Astrocyte of the spinal cord (primary cell): ENCODE data around the gene IL19.
"Not testable (repeated sequence)": the region's sequence is repeated elsewhere in the genome, so short reads cannot be mapped to it uniquely, and the experiment has no call there.

Source experiments
- DNase-seq: peaks from one replicate; pipeline ENCODE4 v3.0.0; 2011; ENCODE audit warnings: low read depth, low spot score
- H3K4me3 ChIP-seq: 2 replicates; pipeline ENCODE4 v1.5.1; 2011; ENCODE audit warnings: low read depth, mild to moderate bottlenecking, low read length, moderate library complexity
- in situ Hi-C: cut with HindIII; loops from 2 replicates; pipeline ENCODE4 v1.10.0; 2017; ENCODE audit warnings: low sequenced_read_pairs
- TF ChIP-seq, protein P1 (sequence below): IDR thresholded peaks from 2 replicates; pipeline ENCODE4 v1.5.1; 2012; ENCODE audit warnings: low read depth, mild to moderate bottlenecking, low read length, inconsistent platforms

The IL19 gene

GRCh38 chr1:206772243-206772937, 1.8 kb downstream of the IL19 start, which contains the start of gene IL10:
Gene IL10 (minus strand): TSS chr1:206772494. CDS start chr1:206772435, 59 bp downstream.
- in situ Hi-C loops = no loop called here
- no peak for DNase-seq
- TF ChIP-seq, protein P1, sequence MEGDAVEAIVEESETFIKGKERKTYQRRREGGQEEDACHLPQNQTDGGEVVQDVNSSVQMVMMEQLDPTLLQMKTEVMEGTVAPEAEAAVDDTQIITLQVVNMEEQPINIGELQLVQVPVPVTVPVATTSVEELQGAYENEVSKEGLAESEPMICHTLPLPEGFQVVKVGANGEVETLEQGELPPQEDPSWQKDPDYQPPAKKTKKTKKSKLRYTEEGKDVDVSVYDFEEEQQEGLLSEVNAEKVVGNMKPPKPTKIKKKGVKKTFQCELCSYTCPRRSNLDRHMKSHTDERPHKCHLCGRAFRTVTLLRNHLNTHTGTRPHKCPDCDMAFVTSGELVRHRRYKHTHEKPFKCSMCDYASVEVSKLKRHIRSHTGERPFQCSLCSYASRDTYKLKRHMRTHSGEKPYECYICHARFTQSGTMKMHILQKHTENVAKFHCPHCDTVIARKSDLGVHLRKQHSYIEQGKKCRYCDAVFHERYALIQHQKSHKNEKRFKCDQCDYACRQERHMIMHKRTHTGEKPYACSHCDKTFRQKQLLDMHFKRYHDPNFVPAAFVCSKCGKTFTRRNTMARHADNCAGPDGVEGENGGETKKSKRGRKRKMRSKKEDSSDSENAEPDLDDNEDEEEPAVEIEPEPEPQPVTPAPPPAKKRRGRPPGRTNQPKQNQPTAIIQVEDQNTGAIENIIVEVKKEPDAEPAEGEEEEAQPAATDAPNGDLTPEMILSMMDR = no peak
- no peak within 1 kb of the TSS for H3K4me3 ChIP-seq

DNA sequence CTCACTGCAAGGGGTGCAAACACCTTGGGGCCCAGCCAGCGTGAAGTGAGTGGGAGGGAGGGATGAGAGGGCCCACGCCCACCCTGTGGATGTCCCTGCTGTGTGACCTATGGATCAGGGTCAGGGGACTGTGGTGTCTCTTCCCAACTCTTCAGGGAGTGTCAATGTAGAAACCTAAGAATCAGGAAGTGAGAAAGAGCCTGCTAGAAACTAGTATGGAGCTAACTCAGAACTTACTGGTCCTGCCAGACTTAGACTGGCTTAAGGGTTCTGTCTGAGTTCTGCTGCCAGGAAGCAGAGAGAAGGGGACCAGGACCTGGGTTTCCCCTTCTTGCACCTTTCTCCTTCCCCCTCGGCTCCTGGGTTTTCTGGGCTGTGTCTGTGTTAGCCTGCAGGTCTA, 3.5 kb downstream of the IL19 start:
- TF ChIP-seq, protein P1 = no peak
- no peak for DNase-seq
- H3K4me3 ChIP-seq = no peak overlapping the region
- in situ Hi-C loops = no loop called here

- DNase-seq = no peak
- no peak overlapping the region for H3K4me3 ChIP-seq
- in situ Hi-C loops = no loop called here
- TF ChIP-seq, protein P1 = no peak
Observed at GRCh38 chr1:206776229-206776628, 5.7 kb downstream of the IL19 start.

DNA sequence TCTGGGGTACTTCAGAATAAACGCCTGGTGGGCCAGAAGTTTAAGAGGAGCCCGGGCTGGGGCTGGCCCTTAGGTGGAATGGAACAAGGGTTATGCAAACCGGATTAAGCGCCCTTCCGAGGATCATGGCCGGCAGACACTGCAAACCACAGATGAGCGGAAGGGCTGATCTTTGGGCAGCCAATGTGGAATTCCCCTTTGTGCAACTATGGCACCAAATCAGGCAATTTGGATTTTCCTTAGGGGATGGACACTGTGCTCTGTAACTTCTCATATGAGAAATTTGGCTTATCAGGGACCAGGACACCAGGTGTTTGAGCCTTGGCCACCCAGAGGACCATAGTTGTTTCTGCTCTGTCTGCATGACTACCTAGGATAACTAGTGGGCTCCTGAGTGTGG, 7.5 kb downstream of the IL19 start:
- DNase-seq = no peak
- no peak overlapping the region for H3K4me3 ChIP-seq
- TF ChIP-seq, protein P1 = no peak
- in situ Hi-C loops = no loop called here

GRCh38 chr1:206778911-206779310, 8.3 kb downstream of the IL19 start:
- DNase-seq, in situ Hi-C loops, H3K4me3 ChIP-seq: not testable (repeated sequence)

GRCh38 chr1:206779638-206780037, 9.1 kb downstream of the IL19 start:
- in situ Hi-C loops = no loop called here
- TF ChIP-seq, protein P1 = no peak
- no peak for DNase-seq
- H3K4me3 ChIP-seq = no peak overlapping the region

DNA sequence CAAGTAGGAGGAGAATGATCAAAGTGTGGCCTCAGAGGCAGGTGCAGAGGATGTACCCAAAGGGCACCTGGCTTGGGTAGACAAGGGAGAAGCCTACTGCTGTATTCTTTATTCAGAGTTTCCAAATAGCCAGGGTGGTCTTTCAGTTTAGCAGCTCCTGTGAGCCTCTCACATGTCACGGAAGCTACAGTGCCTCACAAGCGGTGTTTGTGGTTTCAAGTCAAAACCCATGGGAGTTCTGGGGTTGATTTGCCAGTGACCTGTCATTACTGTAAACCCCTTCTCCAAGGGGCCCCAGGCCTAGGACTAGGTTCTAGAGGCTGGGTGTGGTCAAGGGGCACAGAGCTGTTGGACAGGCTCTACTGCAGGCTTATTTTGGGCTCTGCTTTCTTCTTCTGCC, 11.9 kb downstream of the IL19 start:
- no peak overlapping the region for H3K4me3 ChIP-seq
- no peak for DNase-seq
- in situ Hi-C loops = no loop called here
- TF ChIP-seq, protein P1 = no peak
